ENCODE results near the gene EPB41. TPM values are rescaled to one million over a fixed set of nuclear protein-coding genes. Genes with fewer than 3 reads are reported as not detected.
"Not testable (repeated sequence)": the region's sequence is repeated elsewhere in the genome, so short reads cannot be mapped to it uniquely, and the experiment has no call there.

The EPB41 gene
- total and polyA plus RNA-seq, 5 experiments from 2014 or later: 84.1 to 328 (median 99.9) TPM

- Mint-ChIP-seq H3K4me3 (no peak overlapping the region), H3K36me3 (peaks cover 3 to 84% (median 16%) of the 10 kb centered on the region in 3 donors), H3K9me3 (no peaks in the 10 kb centered on the region), H3K27ac (peak overlapping the region in 1 of 10 donors; percentile 49), H3K27me3 (no peaks in the 10 kb centered on the region), H3K4me1 (peaks cover 0 to 3% (median 1%) of the 10 kb centered on the region in 4 donors)
- ATAC-seq (no peak), DNase-seq (no peak)
- POLR2A ChIA-PET: no interaction called here
Observed at GRCh38 chr1:29044010-29044409, 129.6 kb downstream of the EPB41 start.

- H3K27ac Mint-ChIP-seq, H3K4me3 Mint-ChIP-seq, H3K27me3 Mint-ChIP-seq, H3K9me3 Mint-ChIP-seq, DNase-seq, H3K4me1 Mint-ChIP-seq, ATAC-seq: not testable (repeated sequence)
- peaks cover 0 to 83% (median 10%) of the 10 kb centered on the region in 3 donors for H3K36me3 Mint-ChIP-seq
- POLR2A ChIA-PET: interaction anchor here (0.6 kb wide), 1 partner anchor 12 kb away, joined by 3 read pairs; no protein-coding TSS in a partner anchor
Observed at GRCh38 chr1:29045663-29046062, 131.3 kb downstream of the EPB41 start.

- peaks cover 0 to 84% (median 10%) of the 10 kb centered on the region in 3 donors for H3K36me3 Mint-ChIP-seq
- peak overlapping the region in 1 of 10 donors; percentile 21 for H3K27ac Mint-ChIP-seq
- POLR2A ChIA-PET: no interaction called here
- H3K4me3 Mint-ChIP-seq: peak overlapping the region in 1 of 10 donors; percentile 39
- H3K9me3 Mint-ChIP-seq: no peaks in the 10 kb centered on the region
- H3K27me3 Mint-ChIP-seq: no peaks in the 10 kb centered on the region
- DNase-seq: no peak
- no peak for ATAC-seq
- peaks cover 0 to 2% (median 0%) of the 10 kb centered on the region in 4 donors for H3K4me1 Mint-ChIP-seq
Observed at GRCh38 chr1:29047142-29047541, 132.8 kb downstream of the EPB41 start.

GRCh38 chr1:29050166-29050565, 135.8 kb downstream of the EPB41 start:
- Mint-ChIP-seq H3K27ac (no peak overlapping the region), H3K4me1 (no peaks in the 10 kb centered on the region), H3K9me3 (no peaks in the 10 kb centered on the region), H3K4me3 (no peak overlapping the region), H3K27me3 (no peaks in the 10 kb centered on the region), H3K36me3 (peaks cover 0 to 77% (median 6%) of the 10 kb centered on the region in 3 donors)
- DNase-seq (no peak), ATAC-seq (no peak)
- POLR2A ChIA-PET: no interaction called here

- POLR2A ChIA-PET: interaction anchor here (0.6 kb wide), 1 partner anchor 687 kb away, joined by 4 read pairs; no protein-coding TSS in a partner anchor
- DNase-seq (no peak), ATAC-seq (no peak)
- H3K27ac Mint-ChIP-seq: peak overlapping the region in 1 of 10 donors; percentile 71
- H3K4me3 Mint-ChIP-seq: no peak overlapping the region
- H3K36me3 Mint-ChIP-seq: peaks cover 0 to 80% (median 6%) of the 10 kb centered on the region in 3 donors
- H3K4me1 Mint-ChIP-seq: no peaks in the 10 kb centered on the region
- H3K27me3 Mint-ChIP-seq: no peaks in the 10 kb centered on the region
- H3K9me3 Mint-ChIP-seq: no peaks in the 10 kb centered on the region
Observed at GRCh38 chr1:29052100-29052499, 137.7 kb downstream of the EPB41 start.

- POLR2A ChIA-PET: no interaction called here
- no peaks in the 10 kb centered on the region for H3K9me3 Mint-ChIP-seq
- peak overlapping the region in 1 of 10 donors; percentile 32 for H3K27ac Mint-ChIP-seq
- no peak for ATAC-seq
- DNase-seq: no peak
- peaks cover 0 to 80% (median 6%) of the 10 kb centered on the region in 3 donors for H3K36me3 Mint-ChIP-seq
- no peak overlapping the region for H3K4me3 Mint-ChIP-seq
- H3K4me1 Mint-ChIP-seq: peaks cover 0 to 2% (median 0%) of the 10 kb centered on the region in 4 donors
- no peaks in the 10 kb centered on the region for H3K27me3 Mint-ChIP-seq
Observed at GRCh38 chr1:29052941-29053340, 138.6 kb downstream of the EPB41 start.

GRCh38 chr1:29055160-29055559, 140.8 kb downstream of the EPB41 start:
- Mint-ChIP-seq H3K9me3 (no peaks in the 10 kb centered on the region), H3K36me3 (peaks cover 0 to 74% (median 10%) of the 10 kb centered on the region in 3 donors)
- ATAC-seq: no peak

GRCh38 chr1:29056256-29056655, 141.9 kb downstream of the EPB41 start:
- peaks cover 0 to 3% (median under 1%) of the 10 kb centered on the region in 4 donors for H3K4me1 Mint-ChIP-seq
- POLR2A ChIA-PET: interaction anchor here (0.7 kb wide), 3 partner anchors 53 to 299 kb away, joined by 3 to 4 read pairs (median 3); no protein-coding TSS in a partner anchor
- no peak overlapping the region for H3K4me3 Mint-ChIP-seq
- H3K36me3 Mint-ChIP-seq: peaks cover 0 to 72% (median 10%) of the 10 kb centered on the region in 3 donors
- H3K27me3 Mint-ChIP-seq: no peaks in the 10 kb centered on the region
- ATAC-seq: no peak
- DNase-seq: no peak
- no peaks in the 10 kb centered on the region for H3K9me3 Mint-ChIP-seq
- H3K27ac Mint-ChIP-seq: no peak overlapping the region

More at GRCh38 chr1:29055160-29055559, 140.8 kb downstream of the EPB41 start:
- DNase-seq: no peak
- peaks cover 0 to 2% (median 0%) of the 10 kb centered on the region in 4 donors for H3K4me1 Mint-ChIP-seq
- no peak overlapping the region for H3K4me3 Mint-ChIP-seq
- POLR2A ChIA-PET: no interaction called here
- H3K27ac Mint-ChIP-seq: no peak overlapping the region
- no peaks in the 10 kb centered on the region for H3K27me3 Mint-ChIP-seq

- POLR2A ChIA-PET: interaction anchor here (0.5 kb wide), 1 partner anchor 48 kb away, joined by 4 read pairs; no protein-coding TSS in a partner anchor
- Mint-ChIP-seq H3K9me3 (no peaks in the 10 kb centered on the region), H3K36me3 (peaks cover 0 to 72% (median 12%) of the 10 kb centered on the region in 3 donors), H3K27ac (peak overlapping the region in 1 of 10 donors; percentile 52), H3K4me1 (peaks cover 5 to 10% (median 9%) of the 10 kb centered on the region in 4 donors), H3K27me3 (no peaks in the 10 kb centered on the region), H3K4me3 (no peak overlapping the region)
- no peak for ATAC-seq
- DNase-seq: no peak
Observed at GRCh38 chr1:29057700-29058099, 143.3 kb downstream of the EPB41 start.

GRCh38 chr1:29062157-29062942, 148.0 kb downstream of the EPB41 start:
- POLR2A ChIA-PET: interaction anchor here (1.2 kb wide), 1 partner anchor 120 kb away, joined by 3 read pairs; the partner anchor contains the start of gene SRSF4
- DNase-seq (no peak), ATAC-seq (no peak)
- Mint-ChIP-seq H3K4me1 (peaks cover 5 to 13% (median 11%) of the 10 kb centered on the region in 4 donors), H3K27ac (peak overlapping the region in 7 of 10 donors; percentile 3 to 53 (median 24)), H3K36me3 (peaks cover 4 to 76% (median 12%) of the 10 kb centered on the region in 3 donors), H3K4me3 (no peak overlapping the region), H3K27me3 (no peaks in the 10 kb centered on the region), H3K9me3 (no peaks in the 10 kb centered on the region)

GRCh38 chr1:29064064-29064463, 149.7 kb downstream of the EPB41 start:
- ATAC-seq (no peak), DNase-seq (no peak)
- no peak overlapping the region for H3K27ac Mint-ChIP-seq
- POLR2A ChIA-PET: no interaction called here
- H3K36me3 Mint-ChIP-seq: peaks cover 10 to 78% (median 11%) of the 10 kb centered on the region in 3 donors
- H3K4me1 Mint-ChIP-seq: peaks cover 5 to 14% (median 12%) of the 10 kb centered on the region in 4 donors
- no peak overlapping the region for H3K4me3 Mint-ChIP-seq
- no peaks in the 10 kb centered on the region for H3K27me3 Mint-ChIP-seq
- H3K9me3 Mint-ChIP-seq: no peaks in the 10 kb centered on the region

- H3K27ac Mint-ChIP-seq: no peak overlapping the region
- peaks cover 0 to 79% (median 11%) of the 10 kb centered on the region in 3 donors for H3K36me3 Mint-ChIP-seq
- POLR2A ChIA-PET: no interaction called here
- no peaks in the 10 kb centered on the region for H3K4me1 Mint-ChIP-seq
- H3K9me3 Mint-ChIP-seq: no peaks in the 10 kb centered on the region
- DNase-seq: no peak
- H3K4me3 Mint-ChIP-seq: no peak overlapping the region
- H3K27me3 Mint-ChIP-seq: no peaks in the 10 kb centered on the region
- no peak for ATAC-seq
Observed at GRCh38 chr1:29077155-29077554, 162.8 kb downstream of the EPB41 start.

All from naive thymus-derived CD8-positive, alpha-beta T cell (primary cell).